Non-pigmented ciliary epithelial cell (primary cell): Measurements from ENCODE around the gene RNF17.

ENCODE experiments used
- DNase-seq: peaks from one replicate; pipeline ENCODE4 v3.0.0-alpha.2; 2010; ENCODE audit warnings: low read depth

RNF17 gene

DNA sequence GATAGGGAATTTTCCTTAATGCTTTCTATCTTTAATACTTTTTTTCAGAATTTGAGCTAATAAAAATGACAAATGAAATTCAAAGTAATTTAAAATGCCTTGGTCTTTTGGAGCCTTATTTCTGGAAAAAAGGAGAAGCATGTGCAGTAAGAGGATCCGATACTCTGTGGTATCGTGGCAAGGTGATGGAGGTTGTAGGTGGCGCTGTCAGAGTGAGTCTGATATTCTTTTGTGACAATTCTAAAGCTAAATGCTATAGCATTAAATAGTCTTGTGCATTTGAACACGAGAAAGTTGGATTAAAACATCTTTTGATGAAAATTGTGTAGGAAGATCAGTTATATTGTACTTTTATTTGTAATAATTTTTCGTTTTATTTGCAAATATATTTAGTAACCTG, 95.0 kb downstream of the RNF17 start:
- no peak for DNase-seq

DNA sequence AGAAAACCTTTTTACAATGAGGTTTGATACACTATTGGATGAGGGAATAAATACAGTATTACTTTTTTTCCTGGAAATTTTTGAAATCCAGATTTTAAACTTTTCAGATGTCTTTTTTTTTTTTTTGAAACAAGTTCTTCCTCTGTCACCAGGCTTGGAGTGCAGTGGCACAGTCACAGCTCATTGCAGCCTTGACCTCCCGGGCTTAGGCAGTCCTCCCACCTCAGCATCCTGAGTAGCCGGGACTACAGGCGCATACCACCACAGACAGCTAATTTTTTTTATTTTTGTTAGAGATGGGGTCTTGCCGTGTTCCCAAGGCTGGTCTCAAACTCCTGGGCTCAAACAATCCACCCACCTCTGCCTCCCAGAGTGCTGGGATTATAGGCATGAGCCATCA, 96.8 kb downstream of the RNF17 start:
- no peak for DNase-seq

DNA sequence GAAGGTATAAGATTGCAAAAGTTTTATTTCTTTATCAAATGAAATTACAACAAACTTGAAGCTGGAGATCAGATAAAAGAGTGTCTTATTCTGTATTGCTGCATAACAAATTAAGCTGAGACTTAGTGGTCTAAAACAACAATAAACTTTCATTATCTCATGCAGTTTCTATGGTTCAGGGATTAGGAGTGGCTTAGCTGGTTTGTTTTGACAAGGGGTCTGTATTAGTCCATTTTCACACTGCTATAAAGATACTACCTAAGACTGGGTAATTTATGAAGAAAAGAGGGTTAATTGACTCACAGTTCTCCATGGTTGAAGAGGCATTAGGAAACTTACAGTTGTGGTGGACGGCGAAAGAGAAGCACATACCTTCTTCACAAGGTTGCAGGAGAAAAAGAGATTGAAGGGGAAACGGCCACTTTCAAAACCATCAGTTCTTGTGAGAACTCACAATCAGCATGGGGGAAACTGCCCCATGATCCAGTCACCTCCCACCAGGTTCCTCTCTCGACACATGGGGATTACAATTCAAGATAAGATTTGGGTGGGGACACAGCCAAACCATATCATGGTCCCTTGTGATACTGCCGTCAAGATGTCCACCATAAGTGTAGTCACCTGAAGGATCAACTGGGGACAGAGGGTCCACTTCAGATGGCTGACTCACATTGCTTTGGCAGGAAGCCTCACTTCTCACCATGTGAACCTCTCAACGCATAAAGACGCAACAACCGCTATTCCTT, 97.8 kb downstream of the RNF17 start:
- no peak for DNase-seq

DNA sequence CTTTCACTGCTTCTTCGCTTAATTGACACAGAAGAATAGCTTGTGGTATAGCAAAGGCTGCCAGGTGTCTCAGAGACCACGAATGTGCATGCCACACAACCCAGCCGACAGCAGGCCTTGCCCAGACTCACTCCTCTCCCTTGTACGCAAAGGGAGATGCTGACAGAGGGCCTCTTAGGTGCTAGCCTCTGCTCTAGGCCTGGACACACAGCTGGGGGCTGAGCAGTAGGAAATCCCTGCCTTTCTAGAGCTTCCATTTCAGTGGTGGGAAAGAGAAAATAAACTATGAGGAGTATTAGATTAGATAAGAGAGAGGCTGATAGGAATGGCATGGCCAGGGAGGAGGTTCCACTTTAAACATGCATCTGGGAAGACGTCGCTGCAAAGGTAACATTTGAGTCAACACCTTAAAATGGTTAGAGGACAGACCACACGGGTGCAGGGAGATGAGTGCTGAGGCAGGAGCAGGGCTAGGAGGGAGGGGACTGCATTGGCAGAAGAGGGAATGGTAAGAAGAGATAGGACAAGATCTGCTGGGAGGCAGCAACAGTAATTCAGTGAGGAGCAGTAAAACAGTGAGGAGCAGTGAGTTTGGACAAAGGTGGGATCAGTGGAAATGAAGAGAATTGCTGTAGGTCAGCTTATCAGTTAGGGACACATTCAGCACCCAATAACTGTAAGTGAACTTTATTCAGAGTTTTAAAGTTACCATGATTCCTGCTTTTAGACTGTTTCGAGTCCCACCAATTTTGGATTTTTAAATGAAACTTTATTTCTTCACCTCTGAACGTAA, 100.0 kb downstream of the RNF17 start:
- DNase-seq: no peak

DNA sequence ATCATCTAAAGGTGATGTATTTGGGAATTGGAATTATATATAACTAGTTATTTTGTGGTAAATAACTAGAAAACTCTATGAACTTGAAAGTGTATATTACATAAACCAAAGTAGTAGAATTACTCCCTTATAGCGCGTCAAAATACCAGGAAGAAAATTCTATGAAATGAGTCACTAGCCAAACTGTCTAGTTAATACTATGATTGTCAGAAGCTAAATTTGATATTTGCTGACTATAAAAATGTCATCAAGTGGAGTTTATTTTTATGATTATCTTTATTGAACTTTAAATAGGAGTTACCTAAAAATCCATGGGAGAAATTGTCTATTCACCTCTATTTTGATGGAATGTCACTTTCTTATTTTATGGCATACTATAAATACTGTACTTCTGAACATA, 100.6 kb downstream of the RNF17 start:
- DNase-seq: no peak

DNA sequence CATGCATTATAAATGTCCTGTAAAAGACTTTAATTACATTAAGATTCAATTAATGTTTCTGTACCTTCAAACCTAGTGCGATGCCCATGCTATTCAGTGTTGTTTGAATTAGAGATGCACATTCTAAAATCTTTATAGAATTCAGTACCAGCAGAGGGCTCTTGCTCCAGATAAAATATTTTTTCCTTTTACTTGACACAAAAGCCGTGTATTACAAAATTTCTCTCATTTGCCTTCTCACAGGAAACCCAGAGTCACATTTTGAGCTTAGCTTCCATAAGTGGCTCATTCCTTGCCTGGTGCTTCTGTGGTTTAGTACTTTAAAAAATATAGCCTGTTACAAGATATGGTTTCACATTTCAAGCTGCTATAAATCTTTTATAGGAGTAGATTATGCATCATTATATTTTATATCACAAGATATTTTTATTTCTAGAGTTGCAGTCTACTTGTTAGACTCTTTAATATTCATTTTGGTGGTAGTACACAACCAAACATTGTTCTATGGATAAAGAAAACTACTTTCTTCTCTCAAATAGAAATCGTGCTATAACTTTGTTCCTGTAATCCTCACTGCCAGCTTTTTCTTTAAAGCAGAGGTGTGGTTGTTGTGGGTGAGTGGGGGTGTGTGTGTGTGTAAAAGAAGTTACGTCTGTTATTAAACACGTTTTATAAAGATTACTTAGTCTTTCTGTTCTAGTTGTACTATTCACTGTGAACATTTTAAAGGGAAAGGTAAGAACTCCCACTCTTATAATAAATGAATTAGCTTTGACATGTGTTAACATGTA, 101.4 kb downstream of the RNF17 start:
- no peak for DNase-seq

DNA sequence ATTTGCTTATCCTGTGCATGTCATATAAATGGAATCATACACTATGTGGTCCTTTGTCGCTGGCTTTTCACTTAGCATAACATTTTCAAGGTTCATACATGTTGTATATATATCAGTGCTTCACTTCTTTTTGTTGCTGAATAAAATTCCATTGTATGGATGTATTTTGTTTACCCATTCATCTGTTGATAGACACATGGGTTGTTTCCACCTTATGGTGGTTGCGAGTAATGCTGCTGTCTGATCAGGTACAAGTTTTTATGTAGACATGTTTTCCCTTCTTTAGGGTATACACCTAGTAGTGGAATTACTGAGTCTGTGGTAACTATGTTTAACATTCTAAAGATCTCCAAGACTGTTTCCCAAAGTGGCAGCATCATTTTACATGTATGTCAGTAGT, 102.5 kb downstream of the RNF17 start:
- no peak for DNase-seq

DNA sequence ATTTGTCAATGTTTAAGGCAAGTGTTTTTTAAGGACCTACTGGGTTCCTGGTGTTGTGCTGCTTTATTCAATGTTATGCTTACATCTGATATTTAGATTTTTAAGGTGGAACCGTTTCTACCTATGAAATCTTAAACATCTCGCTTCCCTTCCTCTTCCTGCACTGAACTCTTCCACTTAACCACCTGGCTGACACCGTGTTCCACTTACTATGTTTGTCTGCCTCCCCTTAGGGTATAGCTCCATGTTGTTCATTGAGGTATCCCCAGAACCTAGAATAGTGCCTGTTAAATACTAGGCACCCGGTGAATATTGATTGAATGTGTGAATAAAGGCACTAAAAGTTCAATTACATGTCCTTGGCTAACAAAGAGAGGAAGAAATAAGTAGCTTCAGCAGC, 104.9 kb downstream of the RNF17 start:
- no peak for DNase-seq

DNA sequence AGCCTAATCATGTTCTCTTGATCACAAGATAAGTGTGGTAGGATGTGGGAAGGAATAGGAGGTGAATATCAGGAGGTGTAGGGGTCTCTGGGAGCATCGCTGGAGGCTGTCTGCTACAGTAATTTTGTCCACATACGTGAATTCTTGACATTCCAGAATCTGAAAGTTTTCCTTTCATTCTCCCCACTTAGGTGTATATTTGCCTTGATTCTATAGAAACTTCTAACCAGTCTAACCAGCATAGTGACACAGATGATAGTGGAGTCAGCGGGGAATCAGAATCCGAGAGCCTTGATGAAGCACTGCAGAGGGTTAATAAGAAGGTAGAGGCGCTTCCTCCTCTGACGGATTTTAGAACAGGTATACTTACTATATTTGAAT, 106.4 kb downstream of the RNF17 start:
- no peak for DNase-seq

DNA sequence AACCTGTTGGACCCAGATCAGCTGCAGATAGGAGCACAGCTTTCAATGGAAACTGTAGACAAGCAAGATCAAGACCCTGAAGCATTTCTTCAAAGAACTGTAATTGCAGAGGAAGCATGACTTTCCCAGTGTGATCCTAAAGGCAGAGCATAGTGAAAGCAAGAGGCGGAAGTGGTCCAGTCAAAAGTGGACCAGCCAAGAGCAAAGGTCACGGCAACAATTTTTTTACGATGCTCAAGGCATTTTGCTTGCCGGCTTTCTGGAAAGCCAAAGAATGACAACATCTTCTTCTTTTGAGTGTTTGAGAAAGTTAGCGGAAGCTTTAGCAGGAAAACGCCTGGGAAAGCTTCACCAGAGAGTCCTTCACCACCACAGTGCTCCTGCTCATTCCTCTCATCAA, 111.6 kb downstream of the RNF17 start:
- no peak for DNase-seq

DNA sequence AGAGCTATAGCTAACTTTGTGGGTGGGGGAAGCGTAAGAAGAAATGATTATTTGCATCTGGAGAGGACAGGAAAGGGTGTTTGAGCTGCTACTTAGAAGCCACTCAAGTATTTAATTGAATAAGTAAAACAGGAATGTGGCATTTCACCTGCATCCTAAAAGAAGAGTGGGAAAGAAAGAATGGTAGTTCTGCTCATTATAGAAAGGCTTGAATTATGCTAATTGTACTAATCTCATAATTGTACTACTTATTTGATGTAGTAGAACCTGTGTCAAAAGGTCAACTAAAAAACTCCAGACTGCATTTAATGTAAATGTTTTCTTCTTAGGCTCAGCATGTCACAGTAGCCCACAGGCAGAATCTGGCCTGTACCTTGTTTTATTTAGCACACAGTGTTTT, 113.6 kb downstream of the RNF17 start:
- no peak for DNase-seq

DNA sequence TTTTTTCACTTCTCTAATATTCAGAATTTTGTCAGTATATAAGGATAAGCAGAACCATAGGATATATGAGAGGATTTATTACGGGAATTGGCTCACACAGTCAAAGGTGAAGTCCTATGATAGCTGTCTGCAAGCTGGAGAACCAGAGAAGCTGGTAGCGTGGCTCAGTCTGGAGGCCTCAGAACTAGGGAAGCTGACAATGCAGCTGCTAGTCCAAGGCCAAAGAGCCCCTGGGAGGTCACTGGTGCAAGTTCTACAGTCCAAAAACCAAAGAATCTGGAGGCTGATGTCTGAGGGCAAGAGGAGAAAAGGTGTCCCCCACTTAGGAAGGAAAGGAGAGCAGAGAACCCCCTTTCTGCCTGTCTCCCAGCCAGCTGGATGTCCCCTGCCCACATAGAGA, 114.4 kb downstream of the RNF17 start:
- no peak for DNase-seq

DNA sequence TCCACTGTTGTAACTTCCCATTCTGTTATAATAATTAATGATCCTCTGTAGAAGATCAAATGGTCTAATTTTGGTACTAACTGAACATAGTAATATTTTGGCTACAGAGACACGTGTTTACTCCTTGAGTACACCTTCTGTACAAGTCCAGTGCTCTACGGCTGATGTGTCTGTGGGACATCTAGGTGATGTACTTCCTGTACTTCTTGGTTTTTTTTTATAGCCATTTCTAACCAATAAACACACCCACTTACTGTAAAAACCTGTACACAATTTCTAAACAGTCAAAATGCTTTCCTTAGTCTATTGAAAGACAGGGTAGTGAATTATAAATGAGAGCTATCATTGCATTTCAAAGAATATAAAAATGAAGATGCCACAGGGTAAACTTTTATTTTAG, 118.7 kb downstream of the RNF17 start:
- DNase-seq: no peak

DNA sequence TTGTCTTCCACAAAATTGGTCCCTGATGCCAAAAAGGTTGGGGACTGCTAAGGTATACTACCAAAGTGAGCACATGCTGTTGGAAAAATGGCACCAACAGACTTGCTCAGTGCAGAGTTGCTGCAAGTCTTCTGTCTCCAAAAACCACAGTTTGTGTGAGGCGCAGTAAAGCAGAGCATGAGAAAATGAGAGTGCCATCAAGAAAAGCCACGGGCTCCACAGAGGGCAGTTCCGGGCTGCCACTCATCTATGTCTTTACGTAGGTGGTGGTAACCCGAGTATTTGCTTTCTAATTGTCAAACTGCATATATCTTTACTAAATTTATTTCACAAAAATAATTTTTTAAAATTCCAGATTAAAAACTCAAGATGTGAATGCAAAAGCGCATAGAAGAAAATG, 123.8 kb downstream of the RNF17 start:
- DNase-seq: no peak

DNA sequence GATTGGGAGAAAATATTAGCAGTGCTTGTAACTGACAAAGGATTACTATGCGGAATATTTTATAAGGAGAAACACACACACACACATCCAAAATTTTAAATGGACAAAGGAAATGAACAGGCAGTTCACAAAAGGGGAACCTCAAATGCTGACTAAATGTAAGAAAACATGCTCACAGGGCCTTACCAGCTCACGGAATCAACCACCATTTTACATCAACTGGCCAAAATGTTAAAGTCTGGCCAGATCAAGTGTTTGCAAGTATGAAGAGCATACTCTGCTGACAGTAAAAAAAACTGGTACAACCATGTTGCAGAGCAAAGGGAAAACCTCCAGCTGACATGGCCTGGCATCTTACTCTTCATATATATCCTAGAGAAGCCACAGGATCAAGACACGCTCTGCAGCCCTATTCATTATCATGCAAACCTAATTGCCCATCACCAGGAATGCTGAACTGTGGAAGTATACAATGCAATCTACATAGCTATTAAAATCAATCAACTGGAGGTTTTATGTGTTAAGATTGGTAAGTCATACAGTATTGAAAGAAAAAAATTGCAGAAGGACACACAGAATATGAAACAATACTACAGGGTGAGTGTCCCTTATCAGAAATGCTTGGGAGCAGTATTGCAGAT, 124.4 kb downstream of the RNF17 start:
- DNase-seq: no peak

DNA sequence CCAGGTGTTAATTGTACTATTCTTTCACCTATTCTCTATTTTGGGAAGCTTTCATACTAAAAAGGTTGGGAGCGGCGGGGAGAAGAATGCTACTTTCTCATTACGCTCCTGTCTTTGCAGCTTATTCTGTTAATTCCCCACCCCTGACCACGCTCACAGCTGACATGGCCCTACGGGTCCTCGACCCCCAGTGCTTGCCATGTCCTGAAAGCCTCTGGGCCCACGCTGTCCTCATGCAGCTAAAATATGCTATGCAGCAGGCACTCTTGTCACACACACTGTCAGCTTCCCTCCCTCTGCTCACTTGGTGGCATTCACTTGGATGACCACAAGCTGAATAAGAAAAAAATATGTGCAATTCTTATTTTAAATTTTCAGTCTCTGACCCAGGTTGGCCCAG, 126.3 kb downstream of the RNF17 start:
- no peak for DNase-seq

DNA sequence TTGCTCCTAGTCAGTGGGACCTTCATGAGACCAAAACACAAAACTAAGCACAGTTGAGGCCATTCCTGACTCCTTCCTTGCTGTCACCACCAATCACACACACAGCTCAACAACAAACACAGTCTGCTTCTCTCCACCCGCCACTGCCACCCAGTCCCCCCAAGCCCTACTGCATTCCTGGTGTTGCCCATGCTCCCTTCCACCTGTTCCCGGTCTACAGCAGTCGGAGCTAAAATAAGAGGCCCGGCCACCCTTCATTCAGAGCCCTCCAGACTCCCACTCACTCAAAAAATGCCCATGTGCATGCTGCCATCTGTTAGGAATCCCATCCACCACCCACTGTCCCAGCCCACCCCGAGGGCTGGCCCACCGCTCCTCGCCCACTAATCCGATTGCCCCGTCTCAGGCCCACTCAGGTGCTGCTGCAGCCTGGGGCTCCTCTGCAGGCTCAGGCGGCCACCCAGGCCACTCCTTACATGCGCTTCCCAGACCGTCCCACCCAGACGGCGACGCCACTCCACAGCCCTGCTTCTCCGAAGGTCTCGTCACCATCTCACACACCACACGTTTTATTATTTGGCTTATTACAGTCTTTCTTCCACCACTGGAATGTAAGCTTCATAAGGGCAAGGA, 127.6 kb downstream of the RNF17 start:
- no peak for DNase-seq

DNA sequence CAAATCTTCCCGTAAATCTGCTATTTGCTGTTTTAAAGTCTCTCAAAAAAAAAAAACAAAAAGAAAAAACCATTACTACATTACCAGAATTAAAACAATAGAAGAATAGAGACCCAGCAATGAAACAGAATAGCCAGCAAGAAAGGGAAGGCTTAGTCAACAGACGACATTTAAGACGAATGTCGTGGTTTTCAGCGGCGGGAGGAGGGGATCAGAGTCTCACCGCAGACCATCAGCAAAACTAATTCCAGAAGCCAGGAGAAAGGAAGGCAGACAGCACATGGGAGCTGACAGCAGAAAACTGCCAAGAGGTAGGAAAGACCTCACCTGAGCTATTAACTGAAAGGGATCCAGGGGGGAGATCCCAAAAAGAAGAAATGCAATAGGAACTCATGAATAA, 128.9 kb downstream of the RNF17 start:
- DNase-seq: no peak

DNA sequence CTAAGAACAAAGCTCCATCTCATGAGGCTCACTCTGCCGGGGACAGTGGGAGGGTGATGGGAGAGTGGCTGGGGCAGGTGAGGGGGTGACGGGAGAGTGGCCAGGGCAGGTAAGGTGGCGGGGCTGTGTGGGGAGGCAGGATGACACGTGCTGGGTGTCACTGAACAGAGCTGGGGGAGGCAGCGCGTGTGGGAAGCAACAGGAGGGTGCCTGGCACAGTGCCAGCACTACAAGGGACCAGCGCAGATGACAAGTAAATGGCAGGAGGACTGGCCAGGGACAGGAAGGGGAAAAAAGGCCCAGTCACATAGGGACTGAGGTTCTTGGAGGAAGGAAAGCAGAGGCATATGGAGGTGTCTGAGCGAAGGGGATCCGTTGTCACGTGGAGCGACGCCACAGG, 129.9 kb downstream of the RNF17 start:
- no peak for DNase-seq

DNA sequence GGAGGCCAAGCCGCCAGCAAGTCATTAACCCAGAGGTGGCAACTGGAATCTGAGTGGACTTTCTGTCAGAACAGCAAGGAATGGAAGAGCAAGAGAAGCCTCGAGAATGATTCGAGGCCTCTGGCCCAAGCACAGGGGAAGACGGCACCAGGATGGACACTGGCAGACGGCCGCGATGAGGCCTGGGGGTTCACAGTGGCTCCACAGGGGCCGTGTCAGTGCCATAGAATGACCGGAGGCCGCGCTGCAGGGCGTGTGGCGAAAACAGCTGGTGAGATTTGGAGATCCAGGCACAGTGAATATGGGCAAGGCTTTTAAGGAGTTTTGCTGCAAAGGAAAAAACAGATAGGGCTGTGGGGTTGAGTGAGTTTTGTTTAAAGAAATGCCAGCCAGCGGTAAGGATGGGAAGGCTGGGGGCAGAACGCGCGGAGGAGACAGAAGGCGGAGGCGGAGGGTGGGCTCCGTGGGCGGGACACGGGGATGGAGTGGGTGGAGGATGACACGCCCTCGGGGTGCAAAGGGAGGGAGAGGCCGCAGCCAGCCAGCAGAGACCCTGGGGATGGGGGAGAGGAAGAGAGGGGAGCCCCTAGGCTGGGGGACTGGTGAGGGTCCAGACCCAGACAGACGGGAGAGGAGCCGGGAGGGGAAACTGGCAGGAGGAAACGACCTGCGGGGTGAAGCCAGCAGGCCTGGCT, 130.5 kb downstream of the RNF17 start:
- no peak for DNase-seq

DNA sequence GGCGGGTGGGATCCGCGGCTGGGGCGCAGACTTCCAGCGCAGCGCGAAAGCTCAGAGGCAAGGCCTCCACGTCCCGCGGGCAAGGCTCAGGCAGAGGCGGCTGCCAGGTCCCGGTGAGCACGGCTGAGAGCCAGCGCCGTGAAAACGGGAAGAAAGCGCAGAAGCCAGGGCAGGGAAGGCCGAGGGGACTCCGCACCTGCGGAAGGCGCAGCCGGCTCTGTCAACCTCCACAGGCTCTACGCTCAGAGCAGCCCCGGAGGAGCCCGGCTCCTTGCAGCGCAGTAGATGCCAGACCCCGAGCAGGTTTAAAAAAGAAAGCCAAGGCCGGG, 131.0 kb downstream of the RNF17 start:
- no peak for DNase-seq

DNA sequence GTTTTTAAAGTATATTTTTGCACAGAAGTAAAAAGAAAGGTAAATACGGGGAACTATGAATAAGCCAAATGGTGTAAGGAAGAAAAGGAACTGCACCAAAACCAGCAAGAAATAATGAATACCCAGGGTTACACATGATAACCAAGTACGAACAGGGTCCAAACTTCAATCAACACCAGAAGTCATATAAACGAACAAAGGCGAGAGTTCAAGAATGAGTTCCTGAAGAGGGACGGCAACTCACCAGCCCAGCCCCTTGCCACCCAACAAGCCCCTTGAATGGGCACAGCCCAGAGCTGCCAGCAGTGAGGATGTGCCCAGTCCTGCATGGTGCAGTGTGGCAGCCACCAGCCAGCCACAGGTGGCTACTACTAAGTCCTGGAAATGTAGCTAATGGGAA, 132.1 kb downstream of the RNF17 start:
- DNase-seq: no peak
